Naive thymus-derived CD8-positive, alpha-beta T cell (primary cell): ENCODE measurements around the gene TMEM39A. TPM values are rescaled to one million over a fixed set of nuclear protein-coding genes. Genes with fewer than 3 reads are reported as not detected.
A peak's percentile ranks its signal among the peaks of the same experiment; 100 is the strongest.

Experiments
- ATAC-seq, 2 donors: fragments of 150-1000 bp; cut with Tn5 transposase in 1 of 2; sonication (Bioruptor Pico), chemical (Tn5 transposase) in 1 of 2; 1 replicate in 1 of 2; 2 replicates in 1 of 2; pipeline ENCODE4 v1.10.0; 2021; ENCODE audit warnings: mild to moderate bottlenecking in 2 of 2, moderate library complexity in 2 of 2
- POLR2A ChIA-PET: fragments of 350-600 bp; sonication (Branson Sonifier 250); formaldehyde crosslinking; loops from one replicate; lab custom pipeline; 2021; ENCODE audit warnings: antibody characterized with exemption; lab: Charles Lee
- DNase-seq, 10 donors: peaks; one replicate each; pipeline versions ENCODE4 v3.0.0 to v3.0.0-alpha.2; 2020 to 2022
- H3K27ac Mint-ChIP-seq, 10 donors: one replicate each; pipeline ENCODE4 v1.8.0; 2020 to 2022; ENCODE audit warnings: mild to moderate bottlenecking in 10 of 10, mixed read lengths in 10 of 10, moderate library complexity in 4 of 10, inconsistent platforms in 1 of 10
- H3K27me3 Mint-ChIP-seq, 5 donors: one replicate each; pipeline ENCODE4 v1.8.0; 2021 to 2022; ENCODE audit warnings: mixed read lengths in 5 of 5
- H3K36me3 Mint-ChIP-seq, 3 donors: one replicate each; pipeline ENCODE4 v1.8.0; 2020 to 2022; ENCODE audit warnings: mixed read lengths in 3 of 3, mild to moderate bottlenecking in 2 of 3, inconsistent platforms in 1 of 3
- H3K4me1 Mint-ChIP-seq, 4 donors: one replicate each; pipeline ENCODE4 v1.8.0; 2021 to 2022; ENCODE audit warnings: mixed read lengths in 4 of 4
- H3K4me3 Mint-ChIP-seq, 10 donors: one replicate each; pipeline ENCODE4 v1.8.0; 2020 to 2022; ENCODE audit warnings: mild to moderate bottlenecking in 10 of 10, mixed read lengths in 10 of 10, moderate library complexity in 6 of 10, inconsistent platforms in 1 of 10
- H3K9me3 Mint-ChIP-seq, 9 donors: one replicate each; pipeline ENCODE4 v1.8.0; 2020 to 2022; ENCODE audit warnings: mixed read lengths in 9 of 9, mild to moderate bottlenecking in 3 of 9, inconsistent platforms in 1 of 9, moderate library complexity in 1 of 9
- polyA plus RNA-seq, 3 donors: library from polyadenylated mRNA; unstranded; fragments of 300-500 nt; fragmentation: Illumina TruSeq; gene quantifications; one replicate each; pipeline ENCODE4 v1.2.3, GENCODE V29; 2021
- total RNA-seq, 8 experiments: library from RNA in 2 of 8; stranded (reverse) in 2 of 8; gene quantifications; one replicate each; pipeline ENCODE4 v1.2.3 and lab custom pipeline; 2021 to 2026

Gene TMEM39A
- total and polyA plus RNA-seq, 5 experiments from 2014 or later = 6.5 to 29.1 (median 11.9) TPM

DNA sequence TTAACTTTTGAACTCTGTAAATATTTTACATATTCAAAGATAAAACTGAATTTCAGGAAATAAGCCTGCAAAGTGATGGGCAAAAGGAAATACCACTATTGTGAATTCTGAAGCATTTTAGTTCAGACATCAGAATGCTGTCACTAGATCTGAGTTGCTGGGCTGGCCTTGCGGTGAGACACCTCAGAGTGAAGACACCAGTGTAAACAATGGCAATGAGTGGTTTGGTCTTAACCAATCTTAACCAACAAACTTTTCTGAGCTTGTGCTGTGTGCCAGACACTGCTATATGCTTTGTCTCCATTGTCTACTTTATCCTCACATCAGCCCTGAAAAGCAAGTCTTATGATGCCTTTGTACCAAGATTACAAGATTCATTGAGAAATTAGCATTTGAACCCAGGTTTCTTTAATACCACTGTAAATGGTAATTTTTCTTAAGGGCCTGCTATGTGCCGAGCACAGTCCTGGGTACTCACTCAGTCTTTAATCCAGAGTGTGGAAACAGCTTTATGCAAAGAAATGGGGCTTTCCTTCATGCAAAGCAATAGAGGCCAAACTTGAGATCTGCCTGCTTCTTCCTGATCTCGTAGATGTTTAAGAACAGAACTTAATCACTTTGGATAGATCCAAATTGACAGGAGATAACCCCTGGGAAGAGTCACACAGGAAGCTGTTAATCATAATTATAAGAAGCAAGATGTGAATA, 55.0 kb downstream of the TMEM39A start:
- ATAC-seq = no peak

DNA sequence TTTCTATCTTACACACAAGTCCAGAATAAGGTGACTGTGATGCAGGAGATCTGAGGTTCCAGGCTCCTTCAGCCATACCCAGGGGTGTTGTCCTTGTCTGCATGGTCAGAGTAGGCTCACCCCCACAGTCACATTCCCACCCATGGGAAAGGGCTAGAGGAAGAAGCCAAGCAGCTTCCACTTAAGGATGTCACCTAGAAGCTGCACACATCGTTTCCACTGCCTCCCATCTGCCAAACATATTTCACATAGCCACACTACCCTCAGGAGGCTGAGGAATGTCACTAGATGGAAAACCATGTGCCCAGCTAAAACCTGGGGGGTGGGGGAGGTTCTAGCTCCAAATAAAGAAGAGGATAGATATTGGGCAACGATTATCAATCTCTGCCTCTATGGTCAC, 58.1 kb downstream of the TMEM39A start:
- no peak for ATAC-seq
- Mint-ChIP-seq H3K4me3 (no peak overlapping the region), H3K36me3 (peaks cover 0 to 25% (median 15%) of the 10 kb centered on the region in 3 donors), H3K9me3 (no peaks in the 10 kb centered on the region), H3K27me3 (no peaks in the 10 kb centered on the region), H3K27ac (no peak overlapping the region), H3K4me1 (no peaks in the 10 kb centered on the region)
- POLR2A ChIA-PET = no interaction called here
- no peak for DNase-seq

More for the DNA sequence above, 55.0 kb downstream of the TMEM39A start:
- no peaks in the 10 kb centered on the region for H3K9me3 Mint-ChIP-seq
- H3K27me3 Mint-ChIP-seq = no peaks in the 10 kb centered on the region
- no peaks in the 10 kb centered on the region for H3K4me1 Mint-ChIP-seq
- POLR2A ChIA-PET = no interaction called here
- DNase-seq = no peak
- H3K36me3 Mint-ChIP-seq = peaks cover 0 to 14% (median 11%) of the 10 kb centered on the region in 3 donors
- no peak overlapping the region for H3K27ac Mint-ChIP-seq
- no peak overlapping the region for H3K4me3 Mint-ChIP-seq

DNA sequence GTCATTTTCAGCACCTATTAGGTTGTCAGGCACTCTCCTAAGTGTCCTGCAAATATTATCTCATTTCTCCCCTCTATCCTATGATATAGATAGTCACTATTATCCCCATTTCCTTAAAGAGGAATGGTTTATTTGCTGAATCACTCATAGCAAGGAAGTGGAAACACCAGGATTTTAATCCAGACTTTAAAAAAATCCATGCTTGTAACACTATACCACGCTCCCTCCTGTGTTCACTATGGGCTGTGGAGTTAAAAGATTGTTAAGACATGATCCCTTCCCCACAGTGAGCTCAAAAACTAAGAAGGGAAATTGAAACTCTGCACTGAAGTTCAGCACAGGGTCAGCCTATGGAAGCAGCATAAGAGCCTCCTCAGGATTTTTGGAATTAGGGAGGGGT, 60.2 kb downstream of the TMEM39A start:
- H3K9me3 Mint-ChIP-seq = no peaks in the 10 kb centered on the region
- H3K27ac Mint-ChIP-seq = no peak overlapping the region

DNA sequence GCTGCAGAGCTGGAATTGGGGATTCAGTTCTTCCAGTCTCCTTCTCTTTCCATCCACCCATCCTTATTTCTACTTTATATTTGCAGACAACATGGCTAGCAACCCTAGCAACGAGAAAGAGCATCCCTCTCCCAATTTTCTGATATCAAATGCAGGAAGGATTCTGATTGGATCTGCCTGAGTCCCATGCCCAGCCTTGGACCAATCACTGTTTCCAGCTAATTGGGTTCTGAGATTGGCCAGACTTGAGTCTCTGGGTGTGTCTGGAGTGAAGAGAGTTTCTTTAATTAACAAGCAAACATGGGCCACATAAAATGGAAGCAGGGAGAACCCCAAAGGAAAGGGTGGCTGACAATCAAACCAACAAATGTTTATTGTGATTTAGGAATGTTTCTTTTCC, 60.6 kb downstream of the TMEM39A start:
- Mint-ChIP-seq H3K9me3 (no peaks in the 10 kb centered on the region), H3K4me3 (no peak overlapping the region), H3K36me3 (peaks cover 0 to 15% (median 9%) of the 10 kb centered on the region in 3 donors), H3K27ac (no peak overlapping the region), H3K4me1 (no peaks in the 10 kb centered on the region), H3K27me3 (no peaks in the 10 kb centered on the region)
- POLR2A ChIA-PET = no interaction called here
- DNase-seq (no peak), ATAC-seq (no peak)

More for the DNA sequence above, 60.2 kb downstream of the TMEM39A start:
- POLR2A ChIA-PET = no interaction called here
- no peak overlapping the region for H3K4me3 Mint-ChIP-seq
- ATAC-seq (no peak), DNase-seq (no peak)
- H3K36me3 Mint-ChIP-seq = peaks cover 0 to 15% (median 9%) of the 10 kb centered on the region in 3 donors
- H3K27me3 Mint-ChIP-seq = no peaks in the 10 kb centered on the region
- H3K4me1 Mint-ChIP-seq = no peaks in the 10 kb centered on the region

DNA sequence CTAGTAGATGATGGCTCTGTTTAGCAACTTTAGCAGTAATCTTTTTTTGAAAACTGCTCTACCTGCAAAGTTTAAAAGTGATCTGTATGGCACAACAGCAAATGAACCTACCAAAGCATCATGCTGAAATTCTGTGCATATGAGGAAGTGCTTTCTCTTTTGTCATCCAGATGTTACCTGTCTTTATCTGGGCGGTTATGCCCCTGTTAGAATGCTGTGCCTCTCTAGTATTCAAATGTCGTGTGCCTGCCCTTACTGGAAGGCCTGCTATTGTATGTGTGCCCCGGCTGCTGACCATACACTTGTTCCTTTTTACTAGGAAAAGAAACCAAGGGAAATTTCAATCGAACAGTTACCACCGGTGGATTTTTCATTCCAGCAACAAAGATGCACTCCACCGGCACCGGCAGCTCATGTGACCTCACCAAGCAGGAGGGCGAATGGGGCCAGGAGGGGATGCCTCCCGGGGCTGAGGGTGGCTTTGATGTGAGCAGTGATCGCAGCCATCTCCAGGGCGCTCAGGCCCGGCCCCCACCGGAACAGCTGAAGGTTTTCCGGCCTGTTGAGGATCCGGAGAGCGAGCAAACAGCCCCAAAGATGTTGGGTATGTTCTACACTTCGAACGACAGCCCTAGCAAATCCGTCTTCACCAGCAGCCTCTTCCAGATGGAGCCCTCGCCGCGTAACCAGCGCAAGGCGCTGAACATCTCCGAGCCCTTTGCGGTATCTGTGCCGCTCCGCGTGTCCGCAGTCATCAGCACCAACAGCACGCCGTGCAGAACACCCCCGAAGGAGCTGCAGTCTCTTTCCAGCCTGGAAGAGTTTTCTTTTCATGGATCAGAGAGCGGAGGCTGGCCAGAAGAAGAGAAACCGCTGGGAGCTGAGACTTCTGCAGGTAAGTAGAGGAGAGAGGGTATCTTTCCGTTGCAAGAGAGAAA, 61.6 kb downstream of the TMEM39A start:
- ATAC-seq (no peak), DNase-seq (no peak)
- H3K4me3 Mint-ChIP-seq = no peak overlapping the region
- no peak overlapping the region for H3K27ac Mint-ChIP-seq
- no peaks in the 10 kb centered on the region for H3K9me3 Mint-ChIP-seq
- no peaks in the 10 kb centered on the region for H3K27me3 Mint-ChIP-seq
- H3K4me1 Mint-ChIP-seq = no peaks in the 10 kb centered on the region
- POLR2A ChIA-PET = no interaction called here
- peaks cover 0 to 15% (median 11%) of the 10 kb centered on the region in 3 donors for H3K36me3 Mint-ChIP-seq

DNA sequence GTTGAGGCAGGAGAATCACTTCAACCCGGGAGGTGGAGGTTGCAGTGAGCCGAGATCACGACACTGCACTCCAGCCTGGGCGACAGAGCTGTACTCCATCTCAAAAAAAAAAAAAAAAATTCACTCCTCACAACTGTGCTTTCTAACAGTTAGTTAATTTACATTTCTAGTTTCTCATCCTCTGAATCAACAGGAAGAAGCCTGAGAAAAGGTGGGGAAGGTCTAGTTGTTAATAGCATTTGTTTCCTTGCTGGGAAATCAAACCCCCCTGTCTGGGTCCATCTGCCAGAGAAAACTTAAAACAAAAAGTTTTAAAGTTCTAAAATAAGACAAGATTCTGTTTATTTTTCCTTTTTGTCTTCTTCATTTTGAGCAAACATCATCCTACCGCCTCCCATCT, 62.3 kb downstream of the TMEM39A start:
- DNase-seq (no peak), ATAC-seq (no peak)
- Mint-ChIP-seq H3K27me3 (no peaks in the 10 kb centered on the region), H3K4me3 (no peak overlapping the region), H3K4me1 (no peaks in the 10 kb centered on the region), H3K9me3 (no peaks in the 10 kb centered on the region), H3K27ac (no peak overlapping the region), H3K36me3 (peaks cover 0 to 15% (median 12%) of the 10 kb centered on the region in 3 donors)
- POLR2A ChIA-PET = no interaction called here

DNA sequence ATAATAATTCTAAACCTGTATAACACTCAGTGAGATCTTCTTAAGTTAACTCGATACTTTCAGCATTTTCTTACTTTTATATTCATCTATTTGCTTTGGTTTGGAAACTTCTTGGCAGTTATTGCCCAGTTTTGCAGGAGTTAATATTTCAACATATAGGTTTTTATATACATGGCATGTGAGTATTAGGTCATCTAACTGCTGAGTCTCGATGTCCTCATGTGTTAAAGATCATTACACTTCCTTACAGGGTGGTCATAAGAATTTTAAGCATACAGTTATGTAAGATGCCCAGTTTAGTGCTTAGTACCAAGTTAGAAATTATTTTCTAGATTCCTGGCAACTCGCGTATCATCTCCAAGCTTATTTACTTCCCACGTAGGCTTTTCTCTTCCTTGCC, 62.9 kb downstream of the TMEM39A start:
- DNase-seq = no peak
- POLR2A ChIA-PET = no interaction called here
- Mint-ChIP-seq H3K4me1 (peaks cover 0 to 6% (median 4%) of the 10 kb centered on the region in 4 donors), H3K4me3 (no peak overlapping the region), H3K27ac (no peak overlapping the region), H3K27me3 (no peaks in the 10 kb centered on the region), H3K9me3 (no peaks in the 10 kb centered on the region), H3K36me3 (peaks cover 0 to 15% (median 12%) of the 10 kb centered on the region in 3 donors)
- ATAC-seq = no peak

DNA sequence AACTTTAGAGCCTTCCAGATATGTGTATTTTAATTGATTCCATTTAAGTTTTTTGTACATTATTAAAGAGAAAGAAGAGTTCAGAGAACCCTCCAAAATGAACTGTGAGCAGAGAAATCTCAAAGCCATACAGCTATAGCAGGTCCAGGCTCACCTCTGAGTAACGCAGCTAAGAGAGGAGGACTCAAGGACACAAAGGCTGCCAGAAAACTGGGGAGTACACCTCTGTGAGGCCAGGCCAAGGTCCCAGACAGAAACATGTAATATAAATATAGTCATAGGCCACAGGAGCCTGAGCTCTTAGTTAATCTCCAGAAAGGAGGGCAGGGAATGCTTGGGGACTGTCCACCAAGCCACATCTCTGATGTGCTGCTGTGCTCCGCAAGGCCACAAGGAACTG, 66.5 kb downstream of the TMEM39A start:
- ATAC-seq (no peak), DNase-seq (no peak)
- Mint-ChIP-seq H3K9me3 (no peaks in the 10 kb centered on the region), H3K4me3 (no peak overlapping the region), H3K27ac (peak overlapping the region in 1 of 10 donors; percentile 79), H3K4me1 (peaks cover 0 to 6% (median 4%) of the 10 kb centered on the region in 4 donors), H3K36me3 (peaks cover 0 to 30% (median 14%) of the 10 kb centered on the region in 3 donors), H3K27me3 (no peaks in the 10 kb centered on the region)
- POLR2A ChIA-PET = no interaction called here

DNA sequence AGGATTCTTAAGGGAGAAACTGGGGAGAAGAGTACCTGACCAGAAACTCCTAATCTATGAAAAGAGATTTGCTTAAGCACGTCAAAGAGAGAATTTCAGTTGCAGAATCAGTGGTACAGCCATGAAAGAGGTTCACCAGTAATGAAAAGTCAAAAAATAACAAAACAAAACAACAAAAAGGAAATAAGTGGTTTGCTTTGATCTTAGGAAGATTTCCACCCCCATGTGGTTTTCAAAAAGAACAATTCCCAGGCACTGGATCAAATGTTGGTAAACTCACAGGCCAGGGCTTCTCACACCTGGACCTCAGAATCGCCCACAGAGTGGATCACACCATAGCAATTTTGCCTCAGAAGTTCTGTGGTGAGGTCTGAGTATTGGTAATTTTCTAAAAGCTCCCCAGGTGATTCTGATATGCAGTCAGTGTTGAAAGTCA, 67.5 kb downstream of the TMEM39A start:
- peaks cover 0 to 6% (median 4%) of the 10 kb centered on the region in 4 donors for H3K4me1 Mint-ChIP-seq
- H3K27ac Mint-ChIP-seq = peak overlapping the region in 2 of 10 donors; percentile 4 to 21
- ATAC-seq = no peak
- no peaks in the 10 kb centered on the region for H3K9me3 Mint-ChIP-seq
- POLR2A ChIA-PET = no interaction called here
- H3K4me3 Mint-ChIP-seq = no peak overlapping the region
- peaks cover 0 to 30% (median 7%) of the 10 kb centered on the region in 3 donors for H3K36me3 Mint-ChIP-seq
- DNase-seq = no peak
- no peaks in the 10 kb centered on the region for H3K27me3 Mint-ChIP-seq

DNA sequence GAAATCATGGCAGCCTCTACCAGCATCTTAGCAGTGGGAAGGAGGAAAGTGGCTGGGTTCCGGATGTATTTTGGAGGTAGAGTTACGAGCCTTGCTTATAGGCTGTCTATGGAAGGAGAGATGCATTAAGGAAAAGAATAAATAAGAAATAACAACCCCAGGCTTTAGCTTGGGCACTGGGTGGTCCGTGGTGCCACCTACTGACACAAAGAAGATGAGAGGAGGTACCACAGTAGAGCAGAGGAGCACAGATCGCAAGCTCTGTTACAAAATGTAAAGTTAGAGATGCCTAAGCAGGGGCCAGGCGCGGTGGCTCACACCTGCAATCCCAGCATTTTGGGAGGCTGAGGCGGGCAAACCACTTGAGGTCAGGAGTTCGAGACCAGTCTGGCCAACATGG, 74.8 kb downstream of the TMEM39A start:
- POLR2A ChIA-PET = no interaction called here
- no peak for DNase-seq
- Mint-ChIP-seq H3K36me3 (peaks cover 0 to 31% (median 8%) of the 10 kb centered on the region in 3 donors), H3K27ac (no peak overlapping the region), H3K4me3 (no peak overlapping the region), H3K4me1 (peaks cover 0 to 2% (median 0%) of the 10 kb centered on the region in 4 donors), H3K9me3 (no peaks in the 10 kb centered on the region), H3K27me3 (no peaks in the 10 kb centered on the region)
- no peak for ATAC-seq

DNA sequence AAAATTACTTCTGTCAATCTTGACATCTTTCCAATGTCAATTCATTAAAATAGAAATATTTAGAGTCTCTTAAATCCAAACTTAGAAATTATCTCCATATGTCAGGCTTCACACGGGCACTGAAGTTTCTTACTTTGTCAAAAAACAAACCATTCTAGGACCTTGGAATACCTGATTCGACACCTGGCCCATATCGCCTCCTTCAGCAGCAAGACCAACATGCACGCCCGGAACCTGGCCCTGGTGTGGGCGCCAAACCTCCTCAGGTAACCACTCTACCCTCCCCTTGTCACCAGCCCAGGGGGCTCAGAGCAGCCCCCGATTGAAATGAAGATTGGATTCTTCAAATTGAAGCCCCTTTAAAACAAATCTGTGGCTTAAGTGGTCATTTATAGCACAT, 81.3 kb downstream of the TMEM39A start:
- Mint-ChIP-seq H3K36me3 (peaks cover 0 to 10% (median 7%) of the 10 kb centered on the region in 3 donors), H3K27ac (peak overlapping the region in 1 of 10 donors; percentile 38), H3K9me3 (no peaks in the 10 kb centered on the region), H3K4me1 (no peaks in the 10 kb centered on the region), H3K27me3 (no peaks in the 10 kb centered on the region), H3K4me3 (no peak overlapping the region)
- POLR2A ChIA-PET = no interaction called here
- DNase-seq (no peak), ATAC-seq (no peak)

DNA sequence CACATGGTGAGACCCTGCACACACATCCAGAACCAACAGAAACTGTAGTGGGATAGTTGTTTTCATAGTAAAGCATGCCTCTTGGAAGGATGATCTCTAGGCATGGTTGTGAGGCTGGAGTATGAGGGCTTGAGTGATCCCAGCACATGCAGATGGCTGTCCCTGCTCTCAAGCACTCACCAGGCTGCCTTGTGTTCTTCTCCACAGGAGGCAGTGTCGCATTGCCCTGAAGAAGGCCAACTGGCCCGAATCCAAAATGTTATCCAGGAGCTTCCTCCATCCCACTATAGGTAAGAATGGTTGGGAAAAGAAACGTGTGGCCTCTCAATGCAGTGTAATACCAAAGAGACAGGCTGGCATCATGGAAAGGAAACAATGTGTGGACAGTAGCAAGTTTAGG, 82.7 kb downstream of the TMEM39A start:
- H3K27ac Mint-ChIP-seq = peak overlapping the region in 1 of 10 donors; percentile 28
- POLR2A ChIA-PET = no interaction called here
- H3K27me3 Mint-ChIP-seq = no peaks in the 10 kb centered on the region
- H3K4me3 Mint-ChIP-seq = no peak overlapping the region
- DNase-seq (no peak), ATAC-seq (no peak)
- peaks cover 0 to 2% (median 0%) of the 10 kb centered on the region in 4 donors for H3K4me1 Mint-ChIP-seq
- H3K9me3 Mint-ChIP-seq = no peaks in the 10 kb centered on the region
- peaks cover 0 to 10% (median 10%) of the 10 kb centered on the region in 3 donors for H3K36me3 Mint-ChIP-seq
